Measurements from ENCODE around the gene KCNH1.

Gene KCNH1

DNA sequence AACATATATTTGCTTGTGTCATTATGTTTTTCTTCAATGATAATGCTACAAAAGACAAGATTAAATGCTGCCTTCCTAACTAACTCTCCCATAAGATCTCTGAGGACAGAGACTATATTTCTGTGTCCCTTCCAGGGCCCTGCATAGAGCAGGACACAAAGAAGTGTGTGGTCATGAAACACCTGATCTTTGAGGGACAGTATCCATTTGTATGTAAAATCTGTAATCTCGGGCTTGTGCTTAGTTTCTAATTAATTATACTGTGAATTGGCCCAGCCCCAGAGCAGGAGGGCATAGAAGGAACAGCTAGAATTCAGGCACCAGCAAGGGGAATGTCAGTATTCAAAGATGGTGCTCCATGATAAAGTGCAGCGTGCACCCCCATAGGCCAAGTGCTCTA lies 430.4 kb downstream of the KCNH1 start:
- TF ChIP-seq CTCF (conservative IDR thresholded peaks at IDR 0.05; ENCODE audit: low read depth, low read length) = no peak
- no peak for DNase-seq (ENCODE audit: low read depth)
- H3K4me3 ChIP-seq (ENCODE audit: low read length) = no peak overlapping the region

DNA sequence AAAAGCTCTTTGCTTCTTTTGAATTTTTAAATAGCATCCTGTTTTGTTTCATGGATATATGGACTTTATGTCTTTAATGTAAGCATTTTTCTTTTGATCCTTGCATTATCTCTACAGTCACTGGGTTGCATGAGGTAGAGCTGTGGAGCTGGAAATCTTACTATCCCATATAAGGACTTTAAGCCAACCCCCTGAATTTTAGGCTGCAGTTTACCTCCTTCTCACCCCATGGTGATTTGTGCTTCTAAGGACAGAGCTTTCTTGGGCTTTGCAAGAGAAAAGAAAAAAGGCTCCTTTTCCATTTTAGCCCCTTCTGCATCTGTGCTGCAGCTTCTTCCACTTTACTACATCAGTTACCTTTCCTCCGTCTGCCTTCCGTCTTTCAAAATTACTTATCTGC lies 431.4 kb downstream of the KCNH1 start:
- no peak for TF ChIP-seq CTCF (conservative IDR thresholded peaks at IDR 0.05; ENCODE audit: low read depth, low read length)
- no peak for DNase-seq (ENCODE audit: low read depth)

DNA sequence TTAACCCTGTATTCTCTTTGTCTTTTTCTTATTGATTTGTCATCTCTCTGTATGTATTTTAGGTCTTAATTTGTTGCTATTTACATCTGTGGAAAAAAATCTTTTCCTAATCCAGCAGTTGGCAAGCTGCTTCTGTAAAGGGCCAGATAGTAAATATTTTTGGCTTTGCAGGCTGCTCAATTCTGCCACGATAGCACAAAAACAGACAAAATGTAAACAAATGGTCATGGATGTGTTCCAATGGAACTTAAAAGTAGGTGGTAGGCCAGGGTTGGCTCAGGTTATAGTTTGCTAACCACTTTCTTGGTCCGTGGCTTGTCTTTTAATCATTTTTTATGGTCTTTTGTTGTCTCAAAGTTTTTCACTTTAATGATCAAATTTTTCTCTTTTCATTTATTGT lies 433.4 kb downstream of the KCNH1 start:
- no peak for DNase-seq (ENCODE audit: low read depth)
- TF ChIP-seq CTCF (conservative IDR thresholded peaks at IDR 0.05; ENCODE audit: low read depth, low read length) = no peak

More for the DNA sequence above, 431.4 kb downstream of the KCNH1 start:
- no peak overlapping the region for H3K4me3 ChIP-seq (ENCODE audit: low read length)

GRCh38 chr1:210700083-210700482 lies 433.9 kb downstream of the KCNH1 start:
- no peak for TF ChIP-seq CTCF (conservative IDR thresholded peaks at IDR 0.05; ENCODE audit: low read depth, low read length)
- H3K4me3 ChIP-seq (ENCODE audit: low read length) = no peak overlapping the region
- no peak for DNase-seq (ENCODE audit: low read depth)

More for the DNA sequence above, 433.4 kb downstream of the KCNH1 start:
- H3K4me3 ChIP-seq (ENCODE audit: low read length) = no peak overlapping the region

- no peak for DNase-seq (ENCODE audit: low read depth)
- H3K4me3 ChIP-seq (ENCODE audit: low read length) = no peak overlapping the region
- no peak for TF ChIP-seq CTCF (conservative IDR thresholded peaks at IDR 0.05; ENCODE audit: low read depth, low read length)
Measured at GRCh38 chr1:210698661-210699060, 435.3 kb downstream of the KCNH1 start.

GRCh38 chr1:210697185-210697584 lies 436.8 kb downstream of the KCNH1 start:
- no peak for TF ChIP-seq CTCF (conservative IDR thresholded peaks at IDR 0.05; ENCODE audit: low read depth, low read length)
- DNase-seq (ENCODE audit: low read depth) = no peak
- H3K4me3 ChIP-seq (ENCODE audit: low read length) = no peak overlapping the region

GRCh38 chr1:210696709-210697108 lies 437.2 kb downstream of the KCNH1 start:
- TF ChIP-seq CTCF (conservative IDR thresholded peaks at IDR 0.05; ENCODE audit: low read depth, low read length) = no peak
- H3K4me3 ChIP-seq (ENCODE audit: low read length) = no peak overlapping the region
- DNase-seq (ENCODE audit: low read depth) = no peak

Data from retinal pigment epithelial cell (primary cell).